Subcutaneous abdominal adipose tissue (tissue), 5 donors: ENCODE results near the gene BACE1-AS.

ENCODE experiments used
- H3K27ac ChIP-seq: one replicate; pipeline ENCODE4 v1.7.0; 2013; ENCODE audit warnings: low read depth, mild to moderate bottlenecking, inconsistent platforms, low read length, moderate library complexity
- H3K27me3 ChIP-seq, 5 donors: one replicate each; pipeline ENCODE4 v1.7.0; 2013; ENCODE audit warnings: low read length in 5 of 5, inconsistent platforms in 1 of 5; ENCODE audit not compliant: control insufficient read depth in 5 of 5, insufficient read depth in 4 of 5
- H3K36me3 ChIP-seq, 5 donors: one replicate each; pipeline ENCODE4 v1.7.0; 2013; ENCODE audit warnings: low read length in 5 of 5; ENCODE audit not compliant: control insufficient read depth in 5 of 5, insufficient read depth in 5 of 5
- H3K4me1 ChIP-seq, 5 donors: one replicate each; pipeline ENCODE4 v1.7.0; 2013; ENCODE audit warnings: low read length in 5 of 5, mild to moderate bottlenecking in 3 of 5, moderate library complexity in 1 of 5; ENCODE audit not compliant: control insufficient read depth in 5 of 5, insufficient read depth in 5 of 5
- H3K4me3 ChIP-seq, 5 donors: one replicate each; pipeline ENCODE4 v1.7.0; 2013; ENCODE audit warnings: low read length in 5 of 5, low read depth in 1 of 5
- H3K9ac ChIP-seq, 5 donors: one replicate each; pipeline ENCODE4 v1.7.0; 2013; ENCODE audit warnings: low read length in 5 of 5, mild to moderate bottlenecking in 4 of 5, moderate library complexity in 3 of 5
- H3K9me3 ChIP-seq, 5 donors: one replicate each; pipeline ENCODE4 v1.7.0; 2013; ENCODE audit warnings: low read length in 5 of 5; ENCODE audit not compliant: control insufficient read depth in 5 of 5
- donor health status: healthy.
- donor health status: healthy.
- donor health status: healthy.
- donor health status: healthy.
- donor health status: healthy.

Gene BACE1-AS

DNA sequence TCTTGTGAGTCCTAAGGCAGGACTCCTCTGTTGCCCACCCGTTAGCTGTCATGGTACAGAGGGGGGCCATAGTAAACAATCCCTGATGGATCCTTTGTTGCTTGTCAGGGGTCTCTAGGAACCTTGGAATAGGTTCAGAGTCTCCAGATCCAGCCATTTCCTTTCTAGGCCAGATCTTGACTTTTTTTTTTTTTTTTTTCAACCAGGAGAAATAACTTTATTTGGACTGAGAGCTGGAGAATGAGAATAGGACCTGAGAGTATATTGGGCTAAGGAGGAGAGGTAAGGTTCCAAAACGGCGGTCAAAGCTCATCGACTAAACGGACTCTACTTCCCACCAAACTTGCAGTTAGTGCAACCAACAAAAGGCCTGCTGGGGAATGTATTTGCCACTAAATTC lies 44.3 kb downstream of the BACE1-AS start:
- Histone ChIP-seq H3K4me1 (no peaks in the 10 kb centered on the region), H3K27me3 (no peaks in the 10 kb centered on the region), H3K4me3 (no peak overlapping the region), H3K27ac (no peak overlapping the region), H3K9me3 (no peaks in the 10 kb centered on the region), H3K36me3 (peaks cover 0 to 44% (median 19%) of the 10 kb centered on the region in 5 donors), H3K9ac (no peak overlapping the region)

DNA sequence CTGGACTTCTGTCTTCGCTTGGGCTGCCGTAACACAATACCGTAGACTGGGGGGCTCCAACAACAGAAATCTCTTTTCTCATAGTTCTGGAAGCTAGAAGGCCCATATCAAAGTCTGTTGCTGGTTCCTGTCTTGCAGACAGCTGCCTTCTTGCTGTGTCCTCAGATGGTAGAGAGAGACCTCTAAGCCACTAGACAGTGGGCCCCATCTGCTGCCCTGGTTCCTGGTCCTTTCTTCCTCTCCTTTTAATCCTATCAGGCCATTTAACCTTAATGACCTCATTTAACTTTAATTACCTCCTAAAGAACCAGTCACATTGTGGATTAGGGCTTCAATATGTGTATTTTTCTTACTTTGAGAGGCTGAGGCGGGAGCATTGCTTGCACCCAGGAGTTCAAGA lies 45.9 kb downstream of the BACE1-AS start:
- Histone ChIP-seq H3K36me3 (peaks cover under 1 to 56% (median 19%) of the 10 kb centered on the region in 5 donors), H3K9me3 (no peaks in the 10 kb centered on the region), H3K9ac (no peak overlapping the region), H3K4me3 (no peak overlapping the region), H3K27me3 (no peaks in the 10 kb centered on the region), H3K4me1 (no peaks in the 10 kb centered on the region), H3K27ac (no peak overlapping the region)
